Spleen (tissue), 7 donors: ENCODE measurements around the gene FADS6.

Experiments used
- POLR2A ChIP-seq, 3 donors: fragments of 450-650 bp; IDR thresholded peaks; one replicate each; pipeline ENCODE4 v1.5.1; 2017; ENCODE audit warnings: antibody characterized with exemption in 3 of 3, mild to moderate bottlenecking in 1 of 3
- TF ChIP-seq, protein P1 (sequence below), 11 experiments: fragments of 200-600 bp in 7 of 11; fragments of 450-650 bp in 4 of 11; sonication (generic) in 4 of 11; IDR thresholded peaks in 8 of 11; conservative IDR thresholded peaks in 3 of 11; 1 replicate in 7 of 11; 2 replicates in 4 of 11; pipeline versions ENCODE4 v1.4.0 to v1.8.0; 2016 to 2021; ENCODE audit warnings: antibody characterized with exemption in 11 of 11, inconsistent platforms in 4 of 11, mild to moderate bottlenecking in 1 of 11
- donor health status: DM: no; HTN: no; CAD: no; lungs with moderate emphysema.
- donor health status: DM: no; HTN: no; CAD: no.
- donor health status: DM: no; HTN: no; CAD: no.

DNA sequence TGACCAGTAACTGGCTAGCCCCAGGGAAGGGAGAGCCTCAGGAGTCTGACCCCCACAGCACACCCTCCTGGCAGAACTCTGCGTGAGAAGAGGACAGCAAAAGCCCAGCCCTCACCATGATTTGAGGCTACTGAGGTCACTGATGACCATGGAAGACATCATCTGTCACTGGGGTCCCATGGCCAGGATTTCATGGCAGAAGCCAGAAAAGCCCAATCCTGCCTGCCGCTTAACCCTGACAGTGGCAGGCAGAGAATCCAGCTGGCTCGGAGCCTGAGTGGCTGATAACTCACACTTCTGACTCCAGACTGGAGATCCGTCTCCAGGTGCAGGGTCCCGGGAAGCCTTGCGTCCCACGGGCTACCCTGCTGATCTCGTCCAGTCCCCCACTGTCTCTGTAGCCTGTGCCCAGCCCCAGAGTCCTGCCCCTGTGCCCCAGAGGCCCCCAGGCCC lies 51.3 kb downstream of the FADS6 start:
- TF ChIP-seq, protein P1, sequence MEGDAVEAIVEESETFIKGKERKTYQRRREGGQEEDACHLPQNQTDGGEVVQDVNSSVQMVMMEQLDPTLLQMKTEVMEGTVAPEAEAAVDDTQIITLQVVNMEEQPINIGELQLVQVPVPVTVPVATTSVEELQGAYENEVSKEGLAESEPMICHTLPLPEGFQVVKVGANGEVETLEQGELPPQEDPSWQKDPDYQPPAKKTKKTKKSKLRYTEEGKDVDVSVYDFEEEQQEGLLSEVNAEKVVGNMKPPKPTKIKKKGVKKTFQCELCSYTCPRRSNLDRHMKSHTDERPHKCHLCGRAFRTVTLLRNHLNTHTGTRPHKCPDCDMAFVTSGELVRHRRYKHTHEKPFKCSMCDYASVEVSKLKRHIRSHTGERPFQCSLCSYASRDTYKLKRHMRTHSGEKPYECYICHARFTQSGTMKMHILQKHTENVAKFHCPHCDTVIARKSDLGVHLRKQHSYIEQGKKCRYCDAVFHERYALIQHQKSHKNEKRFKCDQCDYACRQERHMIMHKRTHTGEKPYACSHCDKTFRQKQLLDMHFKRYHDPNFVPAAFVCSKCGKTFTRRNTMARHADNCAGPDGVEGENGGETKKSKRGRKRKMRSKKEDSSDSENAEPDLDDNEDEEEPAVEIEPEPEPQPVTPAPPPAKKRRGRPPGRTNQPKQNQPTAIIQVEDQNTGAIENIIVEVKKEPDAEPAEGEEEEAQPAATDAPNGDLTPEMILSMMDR (IDR thresholded peaks at IDR 0.05 in 8 of 11, conservative IDR thresholded peaks at IDR 0.05 in 3 of 11), result no peak
- no peak for TF ChIP-seq POLR2A (IDR thresholded peaks at IDR 0.05)
